ENCODE data around the gene AP1M1.

AP1M1 gene

DNA sequence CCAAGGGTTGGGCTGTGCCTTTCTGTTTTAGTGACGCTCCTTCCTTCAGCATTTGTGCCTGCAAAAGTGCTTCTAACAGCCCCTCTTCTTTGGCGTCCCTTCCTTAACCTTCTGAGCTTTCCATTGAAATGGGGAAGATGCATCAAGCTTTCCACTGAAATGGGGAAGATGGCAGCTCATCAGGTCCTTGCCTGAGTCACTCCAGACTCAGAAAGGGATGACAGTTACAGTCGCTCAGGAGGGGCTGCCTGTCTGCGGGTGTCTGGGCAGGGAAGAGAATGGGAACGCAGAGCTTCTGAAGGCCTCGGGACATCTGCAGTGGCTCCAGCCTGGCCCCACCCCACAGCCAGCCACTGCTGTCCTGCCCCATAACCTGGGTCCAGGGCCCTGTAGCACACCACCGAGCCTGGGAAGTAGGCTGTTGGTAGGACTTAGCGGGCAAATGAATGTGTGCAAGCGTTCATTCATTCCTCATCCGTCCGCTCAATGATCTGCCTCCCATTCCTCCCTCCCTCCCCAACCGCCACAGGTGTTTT, 9.8 kb downstream of the AP1M1 start:
- DNase-seq (ENCODE audit: low read depth) = no peak
- TF ChIP-seq, protein P1, sequence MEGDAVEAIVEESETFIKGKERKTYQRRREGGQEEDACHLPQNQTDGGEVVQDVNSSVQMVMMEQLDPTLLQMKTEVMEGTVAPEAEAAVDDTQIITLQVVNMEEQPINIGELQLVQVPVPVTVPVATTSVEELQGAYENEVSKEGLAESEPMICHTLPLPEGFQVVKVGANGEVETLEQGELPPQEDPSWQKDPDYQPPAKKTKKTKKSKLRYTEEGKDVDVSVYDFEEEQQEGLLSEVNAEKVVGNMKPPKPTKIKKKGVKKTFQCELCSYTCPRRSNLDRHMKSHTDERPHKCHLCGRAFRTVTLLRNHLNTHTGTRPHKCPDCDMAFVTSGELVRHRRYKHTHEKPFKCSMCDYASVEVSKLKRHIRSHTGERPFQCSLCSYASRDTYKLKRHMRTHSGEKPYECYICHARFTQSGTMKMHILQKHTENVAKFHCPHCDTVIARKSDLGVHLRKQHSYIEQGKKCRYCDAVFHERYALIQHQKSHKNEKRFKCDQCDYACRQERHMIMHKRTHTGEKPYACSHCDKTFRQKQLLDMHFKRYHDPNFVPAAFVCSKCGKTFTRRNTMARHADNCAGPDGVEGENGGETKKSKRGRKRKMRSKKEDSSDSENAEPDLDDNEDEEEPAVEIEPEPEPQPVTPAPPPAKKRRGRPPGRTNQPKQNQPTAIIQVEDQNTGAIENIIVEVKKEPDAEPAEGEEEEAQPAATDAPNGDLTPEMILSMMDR (conservative IDR thresholded peaks at IDR 0.05; ENCODE audit: low read length) = no peak
- no peak overlapping the region for H3K4me3 ChIP-seq (ENCODE audit: low read length)

DNA sequence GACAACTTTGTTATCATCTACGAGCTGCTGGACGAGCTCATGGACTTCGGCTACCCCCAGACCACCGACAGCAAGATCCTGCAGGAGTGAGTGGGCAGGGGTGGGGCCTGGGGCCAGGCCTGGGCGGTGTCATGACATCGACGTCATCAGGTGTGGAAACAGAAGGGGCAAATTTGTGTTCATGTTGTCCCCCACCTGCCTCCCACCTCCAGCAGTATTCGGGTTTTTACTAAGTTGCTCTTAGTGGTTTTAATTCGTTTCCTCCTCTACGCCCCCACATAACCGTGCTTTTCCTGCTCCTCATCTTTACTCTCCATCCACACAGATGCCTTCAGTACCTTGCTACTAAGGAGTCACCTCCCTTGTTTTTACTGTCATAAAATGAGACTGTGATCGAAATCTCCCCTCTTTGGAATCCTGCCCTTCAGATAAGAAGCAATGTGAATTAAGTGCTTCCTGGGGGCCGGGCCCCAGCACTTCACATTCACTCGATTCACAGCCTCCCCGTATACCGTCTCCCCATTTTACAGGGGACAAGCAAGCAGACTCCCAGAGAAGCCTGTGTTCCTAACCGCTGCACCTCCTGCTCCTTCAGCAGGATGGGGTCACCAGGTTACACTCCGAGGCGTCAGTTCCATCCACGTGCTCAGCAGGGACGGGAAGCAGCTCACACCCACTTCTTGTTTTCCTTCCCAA, 10.5 kb downstream of the AP1M1 start:
- no peak for DNase-seq (ENCODE audit: low read depth)
- TF ChIP-seq, protein P1 (conservative IDR thresholded peaks at IDR 0.05; ENCODE audit: low read length) = no peak
- H3K4me3 ChIP-seq (ENCODE audit: low read length) = no peak overlapping the region

- no peak for DNase-seq (ENCODE audit: low read depth)
- H3K4me3 ChIP-seq (ENCODE audit: low read length) = no peak overlapping the region
- TF ChIP-seq, protein P1 (conservative IDR thresholded peaks at IDR 0.05; ENCODE audit: low read length) = no peak
These were observed 11.3 kb downstream of the AP1M1 start for GRCh38 chr19:16208847-16209665.

DNA sequence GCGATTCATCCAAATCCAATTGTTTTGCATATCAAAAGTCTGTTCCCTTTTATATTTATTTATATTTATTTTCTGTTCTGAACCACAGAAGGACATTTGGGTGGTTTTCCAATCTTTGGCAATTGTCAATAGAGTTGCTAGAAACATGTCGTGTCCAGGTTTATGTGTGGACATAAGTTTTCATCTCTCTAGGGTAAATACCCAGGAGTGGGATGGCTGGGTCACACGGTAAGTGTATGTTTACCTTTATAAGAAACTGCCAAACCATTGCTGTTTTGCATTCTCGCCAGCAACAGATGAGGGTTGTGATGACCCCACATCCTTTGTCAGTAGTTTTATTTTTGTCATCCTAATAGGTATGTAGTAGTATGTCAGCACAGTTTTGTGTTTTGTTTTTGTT, 12.5 kb downstream of the AP1M1 start:
- no peak for DNase-seq (ENCODE audit: low read depth)
- H3K4me3 ChIP-seq (ENCODE audit: low read length) = no peak overlapping the region
- TF ChIP-seq, protein P1 (conservative IDR thresholded peaks at IDR 0.05; ENCODE audit: low read length) = no peak

DNA sequence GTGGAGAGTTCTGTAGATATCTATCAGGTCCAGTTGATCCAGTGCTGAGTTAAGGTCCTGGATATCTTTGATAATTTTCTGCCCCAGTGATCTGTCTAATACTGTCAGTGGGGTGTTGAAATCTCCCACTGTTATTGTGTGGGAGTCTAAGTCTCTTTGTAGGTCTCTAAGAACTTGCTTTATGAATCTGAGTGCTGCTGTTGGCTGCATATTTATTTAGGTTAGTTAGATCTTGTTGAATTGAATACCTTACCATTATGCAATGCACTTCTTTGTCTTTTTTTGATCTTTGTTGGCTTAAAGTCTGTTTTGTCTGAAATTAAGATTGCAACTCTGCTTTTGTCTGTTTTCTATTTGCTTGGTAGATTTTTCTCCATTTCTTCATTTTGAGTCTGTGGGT, 15.4 kb downstream of the AP1M1 start:
- TF ChIP-seq, protein P1 (conservative IDR thresholded peaks at IDR 0.05; ENCODE audit: low read length) = no peak
- no peak overlapping the region for H3K4me3 ChIP-seq (ENCODE audit: low read length)
- no peak for DNase-seq (ENCODE audit: low read depth)

DNA sequence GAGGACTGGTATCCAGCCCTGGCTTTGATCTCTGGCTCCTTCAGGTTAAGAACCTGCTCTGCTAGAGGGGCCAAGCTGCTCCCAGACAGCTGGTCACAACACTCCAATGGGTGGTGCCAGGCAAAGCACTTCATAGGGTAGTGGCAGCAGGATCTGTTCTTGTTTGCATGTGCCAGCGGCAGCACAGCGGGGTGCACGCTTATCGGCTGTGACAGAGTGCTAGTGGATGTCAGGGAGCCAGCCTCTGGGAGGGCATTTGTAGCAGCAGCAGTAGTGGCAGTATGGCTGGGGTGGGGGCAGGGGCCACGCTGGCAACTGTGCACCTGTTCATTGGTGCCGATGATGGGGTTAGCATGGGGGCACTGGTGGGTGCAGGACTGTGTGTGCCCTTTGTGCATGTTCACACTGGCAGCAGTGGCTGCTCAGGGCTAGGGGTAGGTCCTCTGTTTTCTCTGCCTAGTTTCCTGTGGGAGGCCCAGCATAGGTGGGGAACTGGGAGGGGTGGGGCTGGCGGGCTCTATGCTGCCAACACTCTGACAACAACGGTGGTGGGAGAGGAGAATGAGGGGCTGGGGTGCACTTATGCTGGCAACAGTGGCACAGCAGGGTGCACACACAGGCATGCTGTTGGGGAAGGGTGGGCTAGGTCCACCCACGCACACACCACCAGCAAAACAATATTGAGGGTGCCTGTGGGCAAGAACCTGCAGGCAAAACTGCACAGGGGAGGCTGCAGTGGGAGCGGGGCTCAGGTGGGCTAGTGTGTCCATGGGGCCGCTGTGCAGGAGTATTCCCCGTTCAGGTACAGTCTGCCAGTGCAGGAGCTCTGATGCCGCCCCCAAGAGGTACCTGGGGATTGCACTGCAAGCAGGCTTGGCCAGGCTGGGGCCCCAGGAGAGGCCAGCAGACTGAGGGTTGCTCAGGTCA, 19.3 kb downstream of the AP1M1 start:
- DNase-seq (ENCODE audit: low read depth) = no peak
- H3K4me3 ChIP-seq (ENCODE audit: low read length) = no peak overlapping the region
- TF ChIP-seq, protein P1 (conservative IDR thresholded peaks at IDR 0.05; ENCODE audit: low read length) = no peak

Data from AG10803 (cell line).